ENCODE results near the gene CDX1. TPM values are rescaled to one million over a fixed set of nuclear protein-coding genes. Genes with fewer than 3 reads are reported as not detected.

Gene CDX1
- total RNA-seq, 2 experiments from 2014 or later: not detected

GRCh38 chr5:150161242-150162141 lies 5.1 kb upstream of the CDX1 start:
- ChIA-PET POLR2A (no interaction called here), CTCF (interaction anchor here (0.7 to 7.3 kb wide), 12 partner anchors 10 to 275 kb away, joined by 3 to 47 read pairs (median 3); no protein-coding TSS in a partner anchor)
- intact Hi-C loops (cut with micrococcal nuclease): loop anchor here (1.0 kb wide), 1 partner anchor 57 kb away; no protein-coding TSS in a partner anchor
- Mint-ChIP-seq H3K27me3 (peaks cover 7% of the 10 kb centered on the region), H3K4me1 (ENCODE audit: low read depth) (no peaks in the 10 kb centered on the region), H3K27ac (no peak overlapping the region), H3K36me3 (ENCODE audit: low read depth) (no peaks in the 10 kb centered on the region), H3K4me3 (no peak overlapping the region), H3K9me3 (no peaks in the 10 kb centered on the region)
- peak; percentile 88 for TF ChIP-seq CTCF (IDR thresholded peaks at IDR 0.05)
- DNase-seq (peak; percentile 85), ATAC-seq (peak; percentile 97)

- Mint-ChIP-seq H3K4me1 (ENCODE audit: low read depth) (no peaks in the 10 kb centered on the region), H3K27me3 (peaks cover 7% of the 10 kb centered on the region), H3K27ac (no peak overlapping the region), H3K9me3 (no peaks in the 10 kb centered on the region), H3K36me3 (ENCODE audit: low read depth) (no peaks in the 10 kb centered on the region), H3K4me3 (no peak overlapping the region)
- DNase-seq (no peak), ATAC-seq (no peak)
- ChIA-PET POLR2A (no interaction called here), CTCF (interaction anchor here (0.7 to 7.3 kb wide), 11 partner anchors 9 to 274 kb away, joined by 3 to 47 read pairs (median 3); no protein-coding TSS in a partner anchor)
- intact Hi-C loops (cut with micrococcal nuclease): no loop called here
- no peak for TF ChIP-seq CTCF (IDR thresholded peaks at IDR 0.05)
Observed at GRCh38 chr5:150162142-150162513, 4.5 kb upstream of the CDX1 start.

GRCh38 chr5:150163035-150163434 lies 3.5 kb upstream of the CDX1 start:
- DNase-seq (no peak), ATAC-seq (no peak)
- H3K4me1 Mint-ChIP-seq (ENCODE audit: low read depth): no peaks in the 10 kb centered on the region
- peaks cover 14% of the 10 kb centered on the region for H3K27me3 Mint-ChIP-seq
- H3K36me3 Mint-ChIP-seq (ENCODE audit: low read depth): no peaks in the 10 kb centered on the region
- no peak overlapping the region for H3K27ac Mint-ChIP-seq
- H3K4me3 Mint-ChIP-seq: no peak overlapping the region
- ChIA-PET POLR2A (no interaction called here), CTCF (interaction anchor here (1.4 to 7.3 kb wide), 4 partner anchors 18 to 187 kb away, joined by 3 to 47 read pairs (median 5); no protein-coding TSS in a partner anchor)
- TF ChIP-seq CTCF (IDR thresholded peaks at IDR 0.05): no peak
- no peaks in the 10 kb centered on the region for H3K9me3 Mint-ChIP-seq
- intact Hi-C loops (cut with micrococcal nuclease): no loop called here

GRCh38 chr5:150163547-150164059 lies 3.0 kb upstream of the CDX1 start:
- intact Hi-C loops (cut with micrococcal nuclease): no loop called here
- ChIA-PET CTCF (interaction anchor here (1.9 to 7.3 kb wide), 2 partner anchors 17 to 55 kb away, joined by 5 to 47 read pairs; no protein-coding TSS in a partner anchor), POLR2A (no interaction called here)
- Mint-ChIP-seq H3K27me3 (peaks cover 20% of the 10 kb centered on the region), H3K4me3 (no peak overlapping the region), H3K4me1 (ENCODE audit: low read depth) (no peaks in the 10 kb centered on the region), H3K27ac (no peak overlapping the region), H3K9me3 (no peaks in the 10 kb centered on the region), H3K36me3 (ENCODE audit: low read depth) (no peaks in the 10 kb centered on the region)
- DNase-seq: no peak
- ATAC-seq: no peak
- TF ChIP-seq CTCF (IDR thresholded peaks at IDR 0.05): no peak
